HG03565 (cell line): Measurements from ENCODE around the gene LARP4.
"Not testable (repeated sequence)": the region's sequence is repeated elsewhere in the genome, so short reads cannot be mapped to it uniquely, and the experiment has no call there.

Experiments used
- ATAC-seq: cut with Tn5 transposase; IDR thresholded peaks from one replicate; pipeline ENCODE4 v1.9.1; 2021; ENCODE audit warnings: mild to moderate bottlenecking, moderate library complexity; ENCODE audit not compliant: unreplicated experiment

The LARP4 gene

DNA sequence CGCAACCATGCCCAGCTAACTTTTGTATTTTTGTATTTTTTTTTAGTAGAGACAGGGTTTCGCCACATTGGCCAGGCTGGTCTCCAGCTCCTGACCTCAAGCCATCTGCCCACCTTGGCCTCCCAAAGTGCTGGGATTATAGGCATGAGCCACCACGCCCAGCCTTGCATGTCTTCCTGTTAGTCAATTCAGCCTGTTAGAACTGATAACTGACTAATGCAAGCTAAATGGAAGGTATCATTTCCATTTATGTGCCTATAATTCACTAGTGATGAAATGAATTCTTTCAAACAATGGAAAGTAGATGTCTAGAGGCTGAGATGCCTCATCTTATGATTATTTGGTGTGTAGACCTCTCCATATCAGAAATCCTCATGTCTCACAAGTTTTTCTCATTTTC, 66.8 kb downstream of the LARP4 start:
- ATAC-seq: no peak

- ATAC-seq: no peak
Observed at GRCh38 chr12:50477241-50477832, 76.7 kb downstream of the LARP4 start.

GRCh38 chr12:50482571-50482970, 81.9 kb downstream of the LARP4 start:
- ATAC-seq: no peak

DNA sequence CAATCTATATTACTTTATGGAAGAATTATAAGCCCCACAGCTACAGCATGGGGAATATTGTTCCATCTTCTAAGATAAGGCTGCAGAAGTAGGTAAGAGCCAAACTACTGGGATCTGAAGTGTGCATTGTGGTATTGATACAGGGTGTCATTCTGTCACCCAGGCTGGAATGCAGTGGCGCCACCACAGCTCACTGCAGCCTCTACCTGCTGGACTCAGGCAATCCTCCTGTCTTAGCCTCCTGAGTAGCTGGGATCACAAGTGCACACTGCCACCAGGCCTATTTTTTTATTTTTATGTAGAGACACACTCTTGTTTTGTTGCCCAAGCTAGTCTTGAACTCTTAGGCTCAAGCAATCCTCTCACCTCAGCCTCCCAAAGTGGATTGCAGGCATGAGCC, 82.8 kb downstream of the LARP4 start:
- no peak for ATAC-seq

DNA sequence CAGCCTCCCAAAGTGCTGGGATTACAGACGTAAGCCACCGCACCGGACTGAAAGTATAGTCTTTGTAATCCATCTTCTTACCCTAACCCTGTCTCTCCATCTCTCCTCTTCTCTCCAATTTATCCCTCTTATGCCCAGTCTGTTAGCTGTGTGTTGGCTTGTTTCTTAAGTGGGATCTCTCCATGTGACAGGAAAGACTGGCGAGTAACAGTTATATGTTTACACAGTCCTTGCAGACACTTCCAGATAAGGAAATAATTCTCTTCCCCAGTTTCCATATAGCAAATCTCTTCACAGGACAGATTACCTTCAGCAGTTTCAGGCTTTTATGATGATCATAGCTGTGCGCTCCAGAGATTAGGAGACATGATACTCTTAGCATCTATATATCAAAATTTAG, 88.1 kb downstream of the LARP4 start:
- ATAC-seq: no peak

GRCh38 chr12:50498119-50498518, 97.4 kb downstream of the LARP4 start:
- not testable (repeated sequence) for ATAC-seq

DNA sequence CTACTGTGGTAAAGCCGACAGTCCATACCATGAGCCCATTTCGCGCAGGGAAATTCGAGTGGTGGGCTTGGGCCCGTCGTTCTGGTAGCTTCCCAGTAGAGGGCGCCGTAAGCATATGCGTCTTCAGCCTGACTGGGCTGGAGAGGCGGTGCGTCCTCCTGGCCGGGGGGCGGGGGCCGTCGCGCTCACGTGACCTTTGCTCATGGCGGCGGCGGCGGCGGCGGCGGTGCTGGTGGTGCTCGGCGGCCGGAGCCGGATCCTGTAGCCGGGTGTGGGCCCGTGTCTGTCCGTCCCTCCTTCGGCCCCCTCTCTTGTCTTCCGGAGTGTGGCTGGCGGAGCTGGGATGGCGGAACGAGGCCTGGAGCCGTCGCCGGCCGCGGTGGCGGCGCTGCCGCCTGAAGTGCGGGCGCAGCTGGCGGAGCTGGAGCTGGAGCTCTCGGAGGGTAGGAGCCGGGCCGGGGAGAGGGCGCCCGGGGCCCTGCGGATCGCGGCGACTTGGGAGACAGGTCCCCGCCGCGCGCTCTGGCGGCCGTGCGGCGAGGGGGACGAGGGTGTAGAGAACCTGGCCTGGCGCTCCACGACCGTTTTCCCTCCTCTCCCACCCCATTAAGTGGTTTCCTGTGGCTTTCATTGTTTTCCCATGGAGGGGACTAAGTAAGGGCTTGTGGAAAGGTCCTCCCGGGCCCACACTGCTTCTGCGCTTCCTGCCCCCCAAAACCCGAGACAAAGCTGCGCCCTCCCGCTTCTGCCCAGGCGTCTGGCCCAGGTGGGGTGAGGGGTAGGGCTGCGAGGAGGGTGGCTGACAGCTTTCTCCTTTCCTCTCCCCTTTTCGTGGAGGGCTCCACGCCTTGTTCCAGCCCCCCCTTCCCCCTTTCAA, 104.4 kb downstream of the LARP4 start, which contains the start of gene DIP2B:
TSS of gene DIP2B (plus strand) at position 188 of the 877 bp plus-strand sequence. CDS start at position 344, 156 bp downstream.
- peak; percentile 70 for ATAC-seq

DNA sequence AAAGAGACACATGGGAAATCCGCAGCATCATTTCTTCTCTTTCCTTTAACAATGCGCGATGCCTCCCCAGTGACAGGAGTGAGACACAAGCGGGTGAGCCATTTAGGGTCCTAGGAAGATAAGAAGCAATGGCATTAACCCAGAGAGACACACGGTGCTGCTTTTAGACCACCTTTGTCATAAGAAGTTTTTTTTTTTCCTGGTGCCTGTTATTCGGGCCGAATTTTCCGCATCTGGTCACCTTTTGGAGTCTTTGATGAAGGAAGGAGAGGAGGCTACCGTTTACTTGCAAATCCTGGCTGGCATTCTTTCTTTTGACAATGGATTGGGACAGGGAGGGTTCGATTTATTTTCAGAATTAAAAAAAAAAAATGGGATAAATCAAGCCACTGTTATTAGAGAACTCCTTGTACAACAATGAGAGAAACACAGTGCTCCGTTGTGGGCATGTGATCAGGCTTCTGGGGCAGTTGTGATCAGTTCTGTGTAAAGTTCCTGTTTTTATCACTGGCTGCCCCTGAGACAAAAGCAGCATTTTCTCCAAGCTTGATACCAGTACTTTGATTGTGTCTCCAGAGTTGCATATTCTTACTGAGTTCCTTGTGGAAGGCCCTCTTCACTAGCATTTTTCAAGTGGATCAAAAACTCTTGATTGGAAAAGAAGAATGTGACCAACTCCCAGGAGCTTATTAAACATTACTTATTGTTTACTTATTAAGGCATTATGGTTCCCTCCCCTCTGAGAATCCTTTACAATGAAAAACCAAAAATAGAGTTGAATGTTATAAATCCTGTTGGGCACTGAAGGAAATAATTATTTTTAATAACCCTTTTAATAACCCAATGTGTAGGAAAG, 105.2 kb downstream of the LARP4 start:
- no peak for ATAC-seq

DNA sequence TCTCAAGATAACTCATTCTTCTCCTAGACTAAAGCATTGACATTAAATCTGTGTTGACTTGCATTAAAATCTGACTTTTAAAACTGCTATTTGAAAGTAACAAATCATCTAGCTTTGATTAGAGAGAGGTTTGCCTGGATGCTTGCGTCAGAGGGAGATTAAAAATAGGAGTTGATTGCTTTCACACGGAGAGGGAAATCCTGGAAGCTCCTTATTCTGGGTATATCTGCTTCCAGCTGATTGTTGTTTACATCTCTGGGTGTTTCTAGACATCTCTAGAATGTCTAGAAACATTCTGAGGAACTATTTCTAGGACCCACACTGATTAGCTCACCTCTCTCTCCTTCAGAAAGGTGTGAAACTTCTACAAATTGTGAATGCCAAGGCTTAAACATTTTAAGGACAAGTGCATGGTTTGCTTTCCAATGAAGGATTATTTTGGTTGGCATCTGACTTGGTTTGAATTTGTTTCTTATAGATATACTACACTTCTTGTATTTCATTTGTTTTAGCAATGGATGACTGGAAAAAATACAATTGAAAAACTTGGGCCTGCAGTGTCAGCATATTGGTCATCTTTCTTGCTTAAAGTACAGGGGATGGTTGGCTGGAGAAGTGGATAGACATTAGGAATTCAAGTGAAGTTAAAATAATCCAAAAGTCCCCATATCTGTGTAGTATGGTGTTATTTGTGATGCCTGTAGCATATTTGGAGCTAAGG, 106.2 kb downstream of the LARP4 start:
- no peak for ATAC-seq

DNA sequence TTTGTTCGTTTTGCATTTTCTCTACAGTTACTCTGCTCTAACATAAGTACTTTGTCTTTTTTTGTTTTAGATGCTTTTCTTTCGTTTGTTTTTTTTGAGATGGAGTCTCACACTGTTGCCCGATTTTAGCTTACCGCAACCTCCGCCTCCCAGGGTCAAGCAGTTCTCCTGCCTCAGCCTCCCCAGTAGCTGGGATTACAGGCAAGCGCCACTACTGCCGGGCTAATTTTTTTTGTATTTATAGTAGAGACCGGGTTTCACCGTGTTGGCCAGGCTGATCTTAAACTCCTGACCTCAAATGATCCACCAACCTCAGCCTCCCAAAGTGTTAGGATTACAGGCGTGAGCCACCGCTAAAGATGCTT, 106.8 kb downstream of the LARP4 start:
- ATAC-seq: no peak

- no peak for ATAC-seq
Observed at GRCh38 chr12:50507930-50508329, 107.2 kb downstream of the LARP4 start.

GRCh38 chr12:50508414-50508813, 107.7 kb downstream of the LARP4 start:
- no peak for ATAC-seq

DNA sequence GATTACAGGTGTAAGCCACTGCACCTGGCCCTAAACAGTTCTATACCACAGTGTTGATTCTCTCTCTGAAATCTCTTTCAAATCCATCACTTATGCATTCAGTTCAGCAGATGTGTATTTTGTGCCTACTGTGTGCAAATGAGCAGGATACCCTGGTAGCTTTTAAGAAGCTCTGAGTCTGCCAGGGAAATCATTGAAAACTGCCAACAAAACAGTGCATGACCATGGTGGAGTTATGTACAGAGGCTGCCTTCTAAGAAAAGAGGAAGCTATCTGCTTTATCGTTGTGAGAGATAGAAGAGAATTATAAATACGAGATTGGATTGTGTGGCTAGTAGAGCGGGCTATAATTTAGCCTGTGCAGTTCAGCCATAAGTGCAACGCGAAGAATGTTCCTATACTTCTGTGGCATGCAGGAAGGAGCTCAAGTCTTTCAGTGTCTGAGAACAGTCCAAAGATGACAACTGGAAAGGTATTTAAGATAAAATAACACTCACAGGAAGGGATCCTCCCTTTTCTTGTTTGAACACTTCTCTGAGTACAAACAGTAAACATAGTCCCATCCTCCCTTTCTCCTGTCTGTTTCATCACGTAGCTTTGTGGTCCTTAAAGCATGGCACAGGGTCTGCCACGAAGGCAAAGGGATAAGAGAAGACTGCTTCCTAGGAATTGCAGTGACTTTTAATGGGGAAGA, 108.4 kb downstream of the LARP4 start:
- ATAC-seq: no peak

- ATAC-seq: no peak
Observed at GRCh38 chr12:50514526-50515276, 114.0 kb downstream of the LARP4 start.

DNA sequence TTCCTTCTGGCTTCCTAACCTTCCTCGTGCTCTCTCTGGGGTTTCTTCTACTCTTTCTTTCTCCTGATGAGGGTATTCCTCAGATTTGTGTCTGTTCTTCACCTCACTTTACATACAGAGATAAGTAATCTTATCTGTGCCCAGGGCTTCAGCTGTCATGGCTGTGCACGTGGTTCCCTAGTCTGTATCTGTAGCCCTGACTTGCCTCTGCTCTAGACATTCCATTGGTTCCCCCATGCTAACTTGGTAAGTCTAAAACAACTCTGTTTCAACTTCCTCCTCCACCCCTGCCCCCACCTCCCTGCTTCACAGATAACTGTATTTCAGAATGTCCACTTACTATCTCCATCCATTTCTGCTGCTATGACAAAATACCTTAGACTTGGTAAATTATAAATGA, 114.9 kb downstream of the LARP4 start:
- ATAC-seq: no peak

DNA sequence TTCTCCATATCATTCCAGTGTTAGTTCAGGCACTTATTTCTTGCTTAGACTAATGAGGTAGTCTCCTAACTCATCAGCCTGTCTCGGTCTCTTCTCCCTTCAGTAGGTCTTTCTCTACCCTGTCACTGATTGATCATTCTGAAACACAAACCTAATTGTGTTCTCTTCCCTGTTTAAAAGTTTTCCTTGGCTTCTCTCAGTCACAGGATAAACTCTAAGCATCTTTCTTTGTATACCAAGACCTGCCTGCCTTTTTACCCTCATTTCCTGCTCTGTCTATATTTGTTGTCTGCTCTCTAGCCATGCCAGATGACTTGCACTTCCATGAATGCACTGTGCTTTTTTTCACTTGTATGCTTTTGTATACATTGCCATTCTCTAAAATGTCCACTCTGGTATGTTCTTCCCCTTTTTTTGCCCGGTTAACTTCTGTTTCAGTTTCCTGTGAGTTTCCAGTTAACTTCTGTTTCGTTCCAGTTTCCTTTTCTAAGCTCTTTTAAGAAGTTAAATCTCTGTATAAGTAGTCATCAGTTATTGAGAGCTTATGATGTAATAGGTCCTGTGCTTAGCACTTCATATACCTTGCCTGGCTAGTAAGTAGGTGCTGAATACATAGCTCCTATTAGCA, 116.8 kb downstream of the LARP4 start:
- peak; percentile 74 for ATAC-seq

DNA sequence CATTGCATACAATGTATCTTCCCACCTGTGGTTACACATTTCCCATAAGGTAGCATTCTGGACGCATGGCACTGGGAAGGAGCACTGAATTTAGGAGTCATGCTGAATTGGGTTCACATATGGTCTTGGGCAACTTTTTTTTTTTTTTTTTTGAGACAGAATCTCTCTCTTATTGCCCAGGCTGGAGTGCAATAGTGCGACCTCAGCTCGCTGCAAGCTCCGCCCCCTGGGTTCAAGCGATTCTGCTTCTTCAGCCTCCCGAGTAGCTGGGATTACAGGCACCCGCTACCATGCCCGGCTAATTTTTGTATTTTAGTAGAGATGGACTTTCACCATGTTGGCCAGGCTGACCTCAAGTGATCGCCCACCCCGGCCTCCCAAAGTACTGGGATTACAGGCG, 117.4 kb downstream of the LARP4 start:
- ATAC-seq: no peak

- no peak for ATAC-seq
Observed at GRCh38 chr12:50519353-50519752, 118.7 kb downstream of the LARP4 start.
